ENCODE results near the gene GNG14. TPM values are rescaled to one million over a fixed set of nuclear protein-coding genes. Genes with fewer than 3 reads are reported as not detected.
A peak's percentile ranks its signal among the peaks of the same experiment; 100 is the strongest.

Gene GNG14
- total RNA-seq (2021; ENCODE audit: unreplicated experiment) (not detected), Bru-seq, nascent RNA (percentile 23 among the genes with signal in this experiment), BruChase-seq, experiment 1, labeled RNA remaining after a 6-hour chase (not detected), BruChase-seq, experiment 2, labeled RNA remaining after a 2-hour chase (not detected)
- 0.25 TPM in 1 of 2 replicates, not detected in the other for polyA plus RNA-seq (2012)
- long read RNA-seq, partial matches to known transcripts: 0 of 1 reads
- long read RNA-seq, other reads (novel, unspliced or antisense): 0 of 1 reads

- H4K20me1 ChIP-seq (ENCODE audit: insufficient read depth): no peaks in the 10 kb centered on the region
- DNase-seq (ENCODE audit: low read depth, low spot score) (no peak), ATAC-seq (peak; percentile 17; the same call in 1 of the 2 replicates)
- intact Hi-C loops (cut with micrococcal nuclease): no loop called here
- CTCF ChIA-PET: no interaction called here
- no peaks in the 10 kb centered on the region for H3K9me3 ChIP-seq (ENCODE audit: control insufficient read depth in 1 of 2, insufficient read depth in 1 of 2, low read depth in 1 of 2, low read length in 2 of 2)
- TF ChIP-seq EGR1 (IDR thresholded peaks at IDR 0.05; ENCODE audit: low read depth): no peak
- no peaks in the 10 kb centered on the region for H3K36me3 ChIP-seq (ENCODE audit: control insufficient read depth in 1 of 2, insufficient read depth in 2 of 2, low read length in 2 of 2)
- peaks cover under 1 to 3% of the 10 kb centered on the region in 2 experiments; a peak in 2 of 4 replicates for H3K4me1 ChIP-seq (ENCODE audit: control insufficient read depth in 1 of 2, insufficient read depth in 2 of 2, low read length in 2 of 2)
- BruUV-seq (replicated peaks): no TSS peak
- no peak within 1 kb of the TSS for H3K27ac ChIP-seq (ENCODE audit: low read depth, low read length)
- RAD21 ChIA-PET (ENCODE audit: low non-redundant PET in 1 of 2, low total read pairs in 2 of 2, uncharacterized antibody in 2 of 2, unreplicated experiment in 2 of 2): no interaction called here
- no peaks in the 10 kb centered on the region for H3K9me2 ChIP-seq (ENCODE audit: insufficient read depth)
- POLR2A ChIA-PET: no interaction called here
- no peaks in the 10 kb centered on the region for H3K27me3 ChIP-seq (ENCODE audit: insufficient read depth, low read length)
- H3K4me3 ChIP-seq (replicated peaks in 1 of 2; ENCODE audit: low read depth in 1 of 2, low read length in 2 of 2): no peak within 1 kb of the TSS
- H3K9ac ChIP-seq (ENCODE audit: low read length): no peak within 1 kb of the TSS
- no peak within 1 kb of the TSS for H3K4me2 ChIP-seq (ENCODE audit: low read length)
- H3K79me2 ChIP-seq (ENCODE audit: insufficient read depth, low read length): no peaks in the 10 kb centered on the region
- H2AFZ ChIP-seq (ENCODE audit: low read depth, low read length, poor library complexity, severe bottlenecking): no peak within 1 kb of the TSS
Measured at GRCh38 chr19:12687496-12688196, at the start of gene GNG14. GNG14 (plus strand) TSS chr19:12687998; CDS start chr19:12688049, 51 bp downstream.

DNA sequence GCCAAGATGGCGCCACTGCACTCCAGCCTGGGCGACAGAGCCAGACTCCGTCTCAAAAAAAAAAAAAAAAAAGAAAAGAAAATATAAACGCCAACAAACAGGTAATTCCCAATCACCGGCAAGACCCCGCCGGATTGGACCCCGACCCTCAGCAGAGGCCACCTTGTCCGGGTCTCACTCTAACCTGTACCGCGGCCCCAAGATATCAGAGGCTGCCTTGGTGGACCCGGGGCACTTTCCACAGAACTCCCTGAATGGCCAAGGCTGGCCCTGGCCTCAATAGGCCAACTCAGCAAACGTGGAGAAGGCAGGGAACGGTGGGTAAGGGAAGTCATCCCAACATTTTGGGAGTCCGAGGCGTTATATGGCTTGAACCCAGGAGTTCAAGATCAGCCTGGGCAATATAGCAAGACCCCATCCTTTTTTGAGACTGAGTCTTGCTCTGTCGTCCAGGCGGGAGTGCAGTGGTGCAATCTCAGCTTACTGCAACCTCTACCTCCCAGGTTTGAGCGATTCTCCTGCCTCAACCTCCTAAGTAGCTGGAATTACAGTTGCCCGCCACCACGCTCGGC is 49.1 kb upstream of the GNG14 start:
- H3K9me2 ChIP-seq (ENCODE audit: insufficient read depth): no peaks in the 10 kb centered on the region
- ATAC-seq: no peak
- CTCF ChIA-PET: no interaction called here

More for the DNA sequence above, 49.1 kb upstream of the GNG14 start:
- H3K4me3 ChIP-seq (replicated peaks in 1 of 2; ENCODE audit: low read depth in 1 of 2, low read length in 2 of 2): no peak overlapping the region
- BruUV-seq (replicated peaks): no TSS peak
- no peak for TF ChIP-seq FOSL1 (IDR thresholded peaks at IDR 0.05; ENCODE audit: low read depth)
- TF ChIP-seq EGR1 (IDR thresholded peaks at IDR 0.05; ENCODE audit: low read depth): no peak
- no peak for TF ChIP-seq CBX3 (IDR thresholded peaks at IDR 0.05; ENCODE audit: low read depth)
- TF ChIP-seq SRF (IDR thresholded peaks at IDR 0.05; ENCODE audit: low read depth): no peak
- no peak for TF ChIP-seq JUND (IDR thresholded peaks at IDR 0.05)
- H3K27ac ChIP-seq (ENCODE audit: low read depth, low read length): no peak overlapping the region
- intact Hi-C loops (cut with micrococcal nuclease): no loop called here
- H3K4me2 ChIP-seq (ENCODE audit: low read length): no peak overlapping the region
- no peak for DNase-seq (ENCODE audit: low read depth, low spot score)
- no peak overlapping the region for H2AFZ ChIP-seq (ENCODE audit: low read depth, low read length, poor library complexity, severe bottlenecking)
- H3K4me1 ChIP-seq (ENCODE audit: control insufficient read depth in 1 of 2, insufficient read depth in 2 of 2, low read length in 2 of 2): no peaks in the 10 kb centered on the region
- no peaks in the 10 kb centered on the region for H3K79me2 ChIP-seq (ENCODE audit: insufficient read depth, low read length)
- ChIA-PET RAD21 (ENCODE audit: low non-redundant PET in 1 of 2, low total read pairs in 2 of 2, uncharacterized antibody in 2 of 2, unreplicated experiment in 2 of 2) (no interaction called here), POLR2A (no interaction called here)
- H3K9ac ChIP-seq (ENCODE audit: low read length): no peak overlapping the region
- peaks cover 0 to 4% of the 10 kb centered on the region in 2 experiments; a peak in 1 of 4 replicates for H3K9me3 ChIP-seq (ENCODE audit: control insufficient read depth in 1 of 2, insufficient read depth in 1 of 2, low read depth in 1 of 2, low read length in 2 of 2)
- H4K20me1 ChIP-seq (ENCODE audit: insufficient read depth): no peaks in the 10 kb centered on the region
- no peaks in the 10 kb centered on the region for H3K27me3 ChIP-seq (ENCODE audit: insufficient read depth, low read length)
- H3K36me3 ChIP-seq (ENCODE audit: control insufficient read depth in 1 of 2, insufficient read depth in 2 of 2, low read length in 2 of 2): no peaks in the 10 kb centered on the region
